NT2/D1 (cell line): Measurements from ENCODE around the gene NOP56.

Experiments
- SUZ12 ChIP-seq: IDR thresholded peaks from 2 replicates; pipeline ENCODE4 v1.6.1; 2011; ENCODE audit not compliant: insufficient read length, insufficient read depth; ENCODE audit errors: extremely low read depth
- YY1 ChIP-seq: IDR thresholded peaks from 2 replicates; pipeline ENCODE4 v1.6.1; 2011; ENCODE audit not compliant: insufficient read length, insufficient read depth

GRCh38 chr20:2691127-2691526 is 38.7 kb downstream of the NOP56 start:
- TF ChIP-seq SUZ12 (no peak), YY1 (no peak)
